GM12875 (cell line): ENCODE measurements around the gene SPTSSA.
"Not testable (repeated sequence)": the region's sequence is repeated elsewhere in the genome, so short reads cannot be mapped to it uniquely, and the experiment has no call there.

Experiments used
- H3K4me3 ChIP-seq: one replicate; pipeline ENCODE4 v1.5.1; 2011; ENCODE audit warnings: low read depth, low read length, control low read depth
- CTCF ChIP-seq: IDR thresholded peaks from 2 replicates; pipeline ENCODE4 v1.5.1; 2011; ENCODE audit warnings: low read depth, mild to moderate bottlenecking, control low read depth, inconsistent platforms, low read length, moderate library complexity, borderline replicate concordance; ENCODE audit not compliant: insufficient read depth

Gene SPTSSA

GRCh38 chr14:34462132-34462893, at the start of gene SPTSSA:
SPTSSA (minus strand) TSS chr14:34462240; CDS start chr14:34462207, 33 bp downstream.
- TF ChIP-seq CTCF, result no peak
- peak within 1 kb of the TSS; percentile 52 for H3K4me3 ChIP-seq

GRCh38 chr14:34507884-34508283, 45.8 kb upstream of the SPTSSA start:
- TF ChIP-seq CTCF, result no peak

GRCh38 chr14:34507459-34507858, 45.4 kb upstream of the SPTSSA start:
- TF ChIP-seq CTCF, result no peak

More at GRCh38 chr14:34507884-34508283, 45.8 kb upstream of the SPTSSA start:
- H3K4me3 ChIP-seq, result no peak overlapping the region

GRCh38 chr14:34505124-34505491, 43.1 kb upstream of the SPTSSA start:
- H3K4me3 ChIP-seq, result not testable (repeated sequence)

More at GRCh38 chr14:34507459-34507858, 45.4 kb upstream of the SPTSSA start:
- H3K4me3 ChIP-seq, result no peak overlapping the region

- H3K4me3 ChIP-seq, result not testable (repeated sequence)
Measured at GRCh38 chr14:34504027-34504426, 42.0 kb upstream of the SPTSSA start.

- no peak for TF ChIP-seq CTCF
- no peak overlapping the region for H3K4me3 ChIP-seq
Measured at GRCh38 chr14:34502545-34503225, 40.6 kb upstream of the SPTSSA start.

GRCh38 chr14:34502001-34502400, 40.0 kb upstream of the SPTSSA start:
- no peak overlapping the region for H3K4me3 ChIP-seq
- TF ChIP-seq CTCF, result no peak

- no peak overlapping the region for H3K4me3 ChIP-seq
- TF ChIP-seq CTCF, result no peak
Measured at GRCh38 chr14:34501004-34501580, 39.1 kb upstream of the SPTSSA start.
